Measurements from ENCODE around the gene GALM. TPM values are rescaled to one million over a fixed set of nuclear protein-coding genes. Genes with fewer than 3 reads are reported as not detected.

Gene GALM
- total RNA-seq, 1 experiment from 2014 or later, result 10.0 TPM

- H3K27me3 Mint-ChIP-seq (ENCODE audit: low read depth), result no peaks in the 10 kb centered on the region
- no peak for TF ChIP-seq CTCF (conservative IDR thresholded peaks at IDR 0.05)
- Histone ChIP-seq H3K23me2 (ENCODE audit: insufficient read length, low read depth, low read length, poor library complexity, severe bottlenecking) (no peaks in the 10 kb centered on the region), H3K27ac (ENCODE audit: insufficient read length, low read depth, low read length) (no peak overlapping the region), H2BK120ac (ENCODE audit: low read depth, low read length, poor library complexity, severe bottlenecking) (no peak overlapping the region), H3T11ph (ENCODE audit: low read length) (no peak overlapping the region), H3K4ac (ENCODE audit: low read depth, low read length) (no peak overlapping the region), H3K4me1 (ENCODE audit: insufficient read depth, low read length) (peaks cover 7% of the 10 kb centered on the region; the same call in 1 of the 2 replicates), H2AK5ac (ENCODE audit: insufficient read length, low read length) (no peak overlapping the region), H3K79me2 (ENCODE audit: insufficient read depth, low read length) (no peaks in the 10 kb centered on the region), H3K4me2 (ENCODE audit: insufficient read depth, insufficient read length, low read length) (no peak overlapping the region), H3K14ac (ENCODE audit: insufficient read depth, low read length) (no peak overlapping the region), H3K18ac (ENCODE audit: insufficient read length, low read depth, low read length) (no peak overlapping the region), H4K5ac (ENCODE audit: insufficient read length, low read depth, low read length) (no peak overlapping the region), H2BK12ac (ENCODE audit: insufficient read length, low read depth, low read length) (no peak overlapping the region), H2BK5ac (ENCODE audit: insufficient read length, low read length) (no peak overlapping the region), H4K91ac (ENCODE audit: insufficient read length, low read depth, low read length) (no peak overlapping the region), H2BK20ac (ENCODE audit: low read depth, low read length, poor library complexity, severe bottlenecking) (no peak overlapping the region), H3K23ac (ENCODE audit: insufficient read length, low read depth, low read length) (no peak overlapping the region), H4K8ac (replicated peaks; ENCODE audit: insufficient read length, low read depth, low read length) (no peak overlapping the region), H2AFZ (ENCODE audit: low read length) (no peak overlapping the region), H4K20me1 (ENCODE audit: control insufficient read depth, insufficient read depth, insufficient read length) (no peaks in the 10 kb centered on the region), H3K9me3 (ENCODE audit: control insufficient read depth, low read depth, low read length) (no peaks in the 10 kb centered on the region), H2BK15ac (ENCODE audit: low read depth, low read length) (no peak overlapping the region), H3K56ac (ENCODE audit: insufficient read length, low read depth, low read length) (no peak overlapping the region), H3K27me3 (ENCODE audit: insufficient read depth, low read length) (no peaks in the 10 kb centered on the region), H3K9ac (ENCODE audit: extremely low read depth, insufficient read length, low read length) (no peak overlapping the region), H3K79me1 (ENCODE audit: insufficient read depth, low read depth, low read length, poor library complexity, severe bottlenecking) (no peaks in the 10 kb centered on the region)
- DNase-seq, result no peak
- H3K4me1 Mint-ChIP-seq, result peaks cover 7 to 13% of the 10 kb centered on the region in 2 experiments
- WGBS (ENCODE audit: extremely low coverage, insufficient read length, low lambda C conversion rate), result no CpG with 5 or more reads among the region's 3 CpGs
- H3K36me3 Mint-ChIP-seq (ENCODE audit: insufficient read depth in 1 of 3, low read depth in 3 of 3), result peaks cover 32 to 59% (median 45%) of the 10 kb centered on the region in 3 experiments
- H3K9me3 Mint-ChIP-seq, result peaks cover 8 to 9% of the 10 kb centered on the region in 2 experiments
- H3K4me3 Mint-ChIP-seq, result peak overlapping the region in 1 of 2 experiments; percentile 12; a peak in 1 of 5 replicates
- peak overlapping the region; percentile 80 to 85 (median 85); a peak in 6 of 7 replicates for H3K27ac Mint-ChIP-seq
These were observed 72.0 kb downstream of the GALM start for GRCh38 chr2:38737925-38738324.

All from H9 (cell line).